GM18507 (cell line): ENCODE results near the gene CDK14.
"Not testable (repeated sequence)": the region's sequence is repeated elsewhere in the genome, so short reads cannot be mapped to it uniquely, and the experiment has no call there.

ENCODE experiments used
- DNase-seq: peaks from one replicate; pipeline ENCODE4 v3.0.0; 2011; ENCODE audit warnings: low read depth; ENCODE audit not compliant: insufficient read length; ENCODE audit errors: extremely low spot score
- FAIRE-seq: peaks from 2 replicates; lab custom pipeline; 2011; peaks lifted over from hg19 to GRCh38; lab: Jason Lieb, UNC

Gene CDK14

DNA sequence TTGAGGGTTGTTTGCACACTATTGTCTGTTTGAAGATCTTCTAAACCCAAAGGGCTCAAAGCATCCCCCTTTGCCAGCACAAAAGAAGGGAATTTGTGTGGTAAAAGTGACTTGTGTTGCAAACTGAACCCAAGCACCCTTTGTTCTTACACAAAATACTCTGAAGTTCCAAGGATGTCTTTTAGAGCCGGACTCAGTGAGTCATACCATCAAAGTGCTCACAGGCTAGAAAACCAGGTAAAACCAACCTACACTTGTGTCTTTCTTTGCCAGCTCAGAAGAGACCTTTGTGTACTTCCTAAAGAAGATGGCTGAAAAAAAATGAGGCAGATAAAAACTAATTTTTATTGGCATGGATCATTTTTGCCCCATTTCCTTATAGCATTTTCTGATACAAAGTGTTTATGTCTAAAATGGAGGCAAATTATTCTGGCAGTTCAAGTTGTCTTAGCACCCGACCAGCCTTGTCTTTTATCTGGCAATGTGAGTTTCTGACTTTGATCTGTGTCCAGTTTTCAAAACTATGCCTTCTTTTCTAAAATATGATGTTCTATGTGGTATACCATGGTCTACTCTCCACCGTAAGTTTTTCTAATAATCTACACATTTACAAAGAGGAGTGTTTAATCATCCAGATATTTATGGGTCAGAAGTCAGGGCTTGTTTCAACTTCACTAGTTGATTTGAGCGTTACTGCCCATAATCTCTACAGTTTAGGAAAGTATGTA lies 539.7 kb downstream of the CDK14 start:
- DNase-seq, result no peak
- no peak for FAIRE-seq

GRCh38 chr7:91137153-91137787 lies 541.1 kb downstream of the CDK14 start:
- DNase-seq (no peak), FAIRE-seq (peak; percentile 15)

GRCh38 chr7:91137788-91138368 lies 541.8 kb downstream of the CDK14 start:
- DNase-seq (no peak), FAIRE-seq (peak; percentile 59)

GRCh38 chr7:91140286-91140685 lies 544.2 kb downstream of the CDK14 start:
- DNase-seq, result no peak
- FAIRE-seq, result no peak

GRCh38 chr7:91140982-91141381 lies 544.9 kb downstream of the CDK14 start:
- FAIRE-seq (no peak), DNase-seq (no peak)

- DNase-seq (no peak), FAIRE-seq (no peak)
Measured at GRCh38 chr7:91142743-91143142, 546.6 kb downstream of the CDK14 start.

DNA sequence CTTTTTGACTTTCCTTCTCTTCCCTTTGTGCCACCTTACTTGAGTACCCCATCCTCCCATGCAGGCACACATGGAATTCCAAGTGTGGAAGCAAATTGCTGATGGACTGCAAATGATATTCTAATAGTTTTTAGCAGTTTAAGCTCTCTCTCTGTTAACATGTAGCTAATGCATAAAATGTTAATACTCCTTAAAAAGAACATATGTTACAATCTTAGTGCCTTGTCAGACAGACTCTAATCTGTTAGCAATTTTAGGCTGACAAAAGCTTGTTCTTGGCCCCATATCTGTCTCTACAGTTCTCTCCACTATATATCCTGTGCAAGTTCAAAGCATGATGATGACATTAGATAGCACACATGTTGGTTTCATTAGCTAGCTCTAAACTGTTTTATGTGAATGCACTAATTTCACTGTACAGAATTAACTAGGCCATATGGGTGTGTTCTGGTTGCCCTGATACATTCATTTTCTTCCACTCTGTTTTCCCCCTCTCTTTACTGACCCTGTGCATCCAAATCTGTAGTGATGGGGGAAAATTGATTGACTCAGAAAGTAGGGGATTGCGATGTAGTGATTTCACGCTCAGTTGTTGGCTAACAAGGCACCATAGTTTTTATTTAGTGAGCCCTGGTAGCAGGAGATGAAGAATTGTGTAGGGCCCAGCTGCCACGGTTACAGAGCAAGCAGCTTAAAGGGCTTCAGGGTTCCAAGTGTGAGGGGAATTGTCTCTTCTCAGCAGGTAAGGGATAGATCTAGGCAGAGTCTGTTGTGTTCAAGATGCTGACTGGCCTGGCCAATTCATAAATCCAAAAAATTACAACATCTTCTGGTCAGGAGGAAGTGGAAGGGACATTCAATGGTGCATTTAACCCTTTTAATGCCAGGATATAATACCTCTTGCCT lies 553.5 kb downstream of the CDK14 start:
- DNase-seq (no peak), FAIRE-seq (no peak)

DNA sequence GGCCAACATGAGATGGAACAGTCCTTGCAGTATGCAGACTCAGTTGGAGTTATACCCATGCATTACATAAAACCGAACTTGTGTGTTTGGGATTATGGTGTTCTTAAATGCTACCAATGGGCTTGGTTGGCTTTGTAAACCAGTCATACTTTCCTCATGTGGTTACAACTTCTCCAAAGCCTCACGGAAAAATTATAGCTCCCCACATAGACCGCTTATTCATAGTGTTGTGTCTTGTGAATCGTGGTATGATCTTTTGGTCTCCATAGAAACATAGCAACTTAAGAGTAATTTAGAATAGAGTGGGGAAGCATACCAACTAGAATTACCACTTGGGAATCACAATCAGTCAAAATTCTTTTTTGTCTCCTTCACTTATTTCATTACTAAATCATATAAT lies 555.8 kb downstream of the CDK14 start:
- FAIRE-seq (no peak), DNase-seq (no peak)

DNA sequence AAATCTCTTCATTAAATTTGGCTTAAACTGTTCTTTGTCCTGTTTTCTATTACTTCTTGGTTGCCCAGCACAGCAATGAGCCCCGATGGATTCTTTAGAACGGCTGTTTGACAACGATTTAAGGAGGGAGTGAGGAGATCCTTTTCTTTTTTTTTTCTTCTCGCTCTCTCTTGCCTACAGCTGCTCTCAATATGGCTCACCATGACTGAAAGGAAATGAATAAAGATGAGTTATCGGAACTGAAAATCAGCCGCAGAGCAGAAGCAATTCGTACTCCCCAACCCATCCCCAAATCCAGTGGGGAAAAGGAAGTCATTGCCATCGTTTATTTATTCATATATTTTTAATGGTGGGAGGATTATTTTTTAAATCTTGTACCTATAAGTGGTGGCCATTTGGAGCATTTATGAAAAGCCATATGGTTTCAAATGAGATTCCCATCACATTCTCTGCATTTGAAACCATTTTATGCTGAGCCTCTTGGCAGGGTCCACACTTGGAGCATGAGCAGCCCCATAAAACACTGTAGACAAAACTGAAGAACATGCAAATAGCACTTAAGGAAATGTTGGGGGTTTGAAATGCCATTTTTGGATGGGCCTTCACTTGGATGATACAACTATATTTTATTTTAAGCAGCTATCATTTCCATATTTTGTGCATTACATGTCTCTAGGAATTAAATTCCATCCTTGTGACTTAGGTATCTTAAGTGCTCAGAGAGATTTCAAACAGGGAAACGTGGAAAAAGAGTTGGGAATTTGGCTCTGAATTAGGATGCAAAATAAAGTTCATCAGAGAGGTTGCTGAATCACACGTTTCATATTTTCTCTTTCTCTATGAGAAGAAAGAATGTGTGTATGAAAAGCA lies 560.4 kb downstream of the CDK14 start:
- FAIRE-seq (no peak), DNase-seq (no peak)

DNA sequence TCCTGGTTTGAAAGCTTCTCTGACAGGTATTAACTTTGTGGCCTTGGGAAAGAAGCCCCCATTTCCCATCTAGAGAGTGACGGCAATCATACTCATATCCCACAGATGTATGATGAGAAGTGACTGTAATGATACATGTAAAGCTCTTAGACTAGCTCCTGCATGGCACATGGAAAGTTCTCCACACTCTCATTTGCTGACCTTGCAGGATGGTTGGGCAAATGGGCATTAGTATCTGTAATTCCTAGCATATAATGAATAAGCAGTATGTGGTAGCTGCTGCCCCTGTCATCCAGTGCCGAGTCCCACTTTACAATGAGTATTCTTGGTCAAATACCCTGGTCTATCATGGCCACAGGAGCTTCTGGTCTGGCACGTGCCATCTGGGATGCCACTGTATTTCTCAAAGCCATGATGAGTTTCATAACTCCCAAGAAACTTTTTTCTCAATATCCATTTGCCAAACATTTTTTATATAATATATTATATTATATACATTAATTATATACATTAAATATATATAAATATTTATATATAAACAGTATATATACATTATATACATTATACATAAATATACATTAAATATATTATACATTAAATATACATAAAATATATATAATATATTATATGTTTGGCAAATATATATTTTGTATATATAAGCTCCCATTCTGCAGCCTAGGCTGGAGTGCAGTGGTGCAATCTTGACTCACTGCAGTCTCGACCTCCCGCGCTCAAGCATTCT lies 561.6 kb downstream of the CDK14 start:
- DNase-seq (no peak), FAIRE-seq (no peak)

DNA sequence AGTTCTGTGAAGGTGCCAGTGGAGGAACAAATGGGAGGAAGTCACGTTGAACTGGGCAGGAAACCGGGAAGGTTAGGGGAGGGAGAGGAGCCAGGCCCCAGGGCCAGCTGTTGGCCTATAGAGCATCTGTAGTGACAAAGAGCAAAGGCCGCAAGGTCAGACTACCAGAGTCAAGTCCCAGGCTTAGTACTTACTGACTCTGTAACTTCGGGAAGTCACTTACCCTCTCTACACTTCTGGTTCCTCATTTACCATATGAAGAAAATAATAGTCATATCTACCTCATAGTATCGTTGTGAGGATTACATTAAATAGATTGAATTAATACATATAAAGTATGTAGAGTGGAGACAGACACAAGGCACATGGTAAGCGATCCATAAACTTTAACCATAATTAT lies 566.3 kb downstream of the CDK14 start:
- no peak for DNase-seq
- no peak for FAIRE-seq

- no peak for FAIRE-seq
Measured at GRCh38 chr7:91164506-91164905, 568.4 kb downstream of the CDK14 start.

DNA sequence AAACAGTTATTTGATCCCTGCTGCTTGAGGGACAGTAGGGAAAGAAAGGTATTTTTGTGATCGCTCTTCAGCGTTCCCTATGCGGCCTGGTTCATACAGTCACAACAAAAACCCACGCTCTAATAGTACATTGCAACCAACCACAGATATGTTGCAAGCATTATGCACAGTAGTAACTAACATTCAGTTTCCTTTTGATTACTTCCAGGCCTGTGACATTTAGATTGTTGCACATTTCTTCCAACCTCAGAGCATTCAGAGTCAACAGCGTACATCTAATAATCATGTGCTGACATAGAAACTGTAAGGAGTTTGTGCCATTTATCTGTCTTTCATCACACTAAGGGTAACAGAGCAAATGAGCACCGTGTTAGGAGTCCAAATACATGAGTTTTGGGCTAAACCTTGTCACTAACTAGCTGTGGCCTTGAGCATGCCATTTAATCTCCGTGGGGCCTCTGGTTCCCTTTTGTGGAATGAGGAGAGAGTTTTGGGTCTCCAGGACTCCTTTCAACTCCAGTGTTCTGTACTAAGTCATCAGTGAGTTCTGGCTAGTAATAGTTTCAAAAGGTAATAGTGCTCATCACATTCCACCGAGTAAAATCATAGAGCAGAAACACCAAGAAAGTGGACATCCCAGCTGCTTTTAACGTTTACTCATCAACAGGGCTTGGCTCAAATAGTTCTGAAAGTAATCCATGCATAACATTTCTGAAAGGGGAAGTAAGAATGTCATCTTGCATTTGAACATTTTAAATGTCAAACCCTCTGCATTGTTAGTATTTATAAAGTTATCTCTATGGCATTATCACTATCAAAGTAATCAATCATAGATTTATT lies 569.1 kb downstream of the CDK14 start:
- FAIRE-seq (peak; percentile 93), DNase-seq (no peak)

More at GRCh38 chr7:91164506-91164905, 568.4 kb downstream of the CDK14 start:
- no peak for DNase-seq

- no peak for DNase-seq
- FAIRE-seq, result no peak
Measured at GRCh38 chr7:91165846-91166230, 569.7 kb downstream of the CDK14 start.

DNA sequence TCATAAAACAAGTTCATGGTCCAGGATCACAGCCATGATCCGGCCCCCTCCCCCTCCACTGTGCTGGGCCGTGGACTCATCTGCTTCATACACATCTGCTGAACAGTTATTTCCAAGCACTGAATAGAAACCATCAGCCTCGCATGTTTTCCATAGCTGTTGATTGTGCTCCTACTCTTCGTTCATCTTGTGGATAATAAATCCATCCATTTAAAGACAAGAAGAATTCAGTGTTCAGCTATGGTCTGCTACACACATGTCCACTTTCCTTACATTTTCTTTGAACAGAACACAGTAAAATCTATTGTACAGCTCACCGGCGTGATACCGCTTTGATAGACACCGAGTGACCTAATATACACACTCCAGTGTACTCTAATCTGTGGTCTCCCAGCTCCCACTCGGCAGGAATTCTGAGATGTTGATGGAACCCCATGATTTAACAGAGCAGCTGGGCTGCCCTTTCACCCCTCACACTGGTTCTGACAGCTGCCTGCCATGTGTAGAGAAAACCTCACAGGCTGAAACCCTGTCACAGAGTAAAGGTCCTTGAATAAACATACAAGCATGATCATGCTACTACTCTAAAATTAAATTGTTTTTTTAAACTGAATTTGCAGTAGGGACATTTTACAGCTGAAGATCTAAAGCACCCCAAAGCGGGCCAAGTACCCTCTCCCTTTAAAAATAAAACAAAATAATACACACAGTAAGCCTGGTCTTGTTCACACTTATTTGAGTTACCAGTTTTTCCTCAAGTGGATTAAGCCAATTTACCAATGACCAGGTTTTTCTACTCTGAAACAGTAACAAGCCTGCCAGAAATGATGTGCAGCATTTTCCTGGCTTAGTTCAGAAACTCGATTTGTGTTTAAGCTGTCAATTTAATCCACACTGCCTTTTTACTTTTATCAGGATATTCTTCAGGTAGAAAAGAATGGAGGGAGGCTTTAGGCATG lies 573.0 kb downstream of the CDK14 start:
- DNase-seq, result no peak
- FAIRE-seq, result no peak

DNA sequence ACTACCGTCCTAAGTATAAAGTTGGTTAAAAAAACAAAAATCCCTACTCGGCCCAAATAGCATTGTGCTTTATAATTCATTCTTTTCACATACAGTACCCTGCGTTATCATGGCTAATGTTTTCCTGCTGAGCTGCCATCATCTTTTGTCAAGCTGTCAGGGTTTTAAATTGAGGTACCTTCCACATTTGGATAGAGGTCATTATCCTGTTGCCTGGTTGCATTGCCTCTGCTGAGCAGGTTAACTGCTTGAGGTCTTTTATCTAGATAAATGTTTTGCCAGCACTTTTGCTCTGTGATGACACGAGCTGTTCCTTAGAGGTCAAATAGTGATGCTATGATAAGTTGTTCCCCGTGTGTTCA lies 573.7 kb downstream of the CDK14 start:
- FAIRE-seq (no peak), DNase-seq (no peak)

DNA sequence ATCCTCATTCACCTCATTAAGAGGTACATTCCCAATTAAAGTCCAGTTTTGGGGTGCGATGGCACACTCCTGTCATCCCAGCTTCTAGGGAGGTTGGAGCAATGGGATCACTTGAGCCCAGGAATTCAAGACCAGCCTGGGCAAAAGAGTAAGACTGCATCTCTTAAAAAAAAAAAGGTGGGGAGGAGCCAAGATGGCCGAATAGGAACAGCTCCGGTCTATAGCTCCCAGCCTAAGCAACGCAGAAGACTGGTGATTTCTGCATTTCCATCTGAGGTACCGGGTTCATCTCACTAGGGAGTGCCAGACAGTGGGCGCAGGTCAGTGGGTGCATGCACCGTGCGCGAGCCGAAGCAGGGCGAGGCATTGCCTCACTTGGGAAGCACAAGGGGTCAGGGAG lies 577.1 kb downstream of the CDK14 start:
- FAIRE-seq, DNase-seq: not testable (repeated sequence)
